HG02571 (cell line): ENCODE results near the gene MED29.
A peak's percentile ranks its signal among the peaks of the same experiment; 100 is the strongest.

Source experiments
- ATAC-seq: cut with Tn5 transposase; IDR thresholded peaks from one replicate; pipeline ENCODE4 v1.9.1; 2021; ENCODE audit warnings: mild to moderate bottlenecking, moderate library complexity; ENCODE audit not compliant: unreplicated experiment

MED29 gene, protein sequence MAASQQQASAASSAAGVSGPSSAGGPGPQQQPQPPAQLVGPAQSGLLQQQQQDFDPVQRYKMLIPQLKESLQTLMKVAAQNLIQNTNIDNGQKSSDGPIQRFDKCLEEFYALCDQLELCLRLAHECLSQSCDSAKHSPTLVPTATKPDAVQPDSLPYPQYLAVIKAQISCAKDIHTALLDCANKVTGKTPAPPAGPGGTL

DNA sequence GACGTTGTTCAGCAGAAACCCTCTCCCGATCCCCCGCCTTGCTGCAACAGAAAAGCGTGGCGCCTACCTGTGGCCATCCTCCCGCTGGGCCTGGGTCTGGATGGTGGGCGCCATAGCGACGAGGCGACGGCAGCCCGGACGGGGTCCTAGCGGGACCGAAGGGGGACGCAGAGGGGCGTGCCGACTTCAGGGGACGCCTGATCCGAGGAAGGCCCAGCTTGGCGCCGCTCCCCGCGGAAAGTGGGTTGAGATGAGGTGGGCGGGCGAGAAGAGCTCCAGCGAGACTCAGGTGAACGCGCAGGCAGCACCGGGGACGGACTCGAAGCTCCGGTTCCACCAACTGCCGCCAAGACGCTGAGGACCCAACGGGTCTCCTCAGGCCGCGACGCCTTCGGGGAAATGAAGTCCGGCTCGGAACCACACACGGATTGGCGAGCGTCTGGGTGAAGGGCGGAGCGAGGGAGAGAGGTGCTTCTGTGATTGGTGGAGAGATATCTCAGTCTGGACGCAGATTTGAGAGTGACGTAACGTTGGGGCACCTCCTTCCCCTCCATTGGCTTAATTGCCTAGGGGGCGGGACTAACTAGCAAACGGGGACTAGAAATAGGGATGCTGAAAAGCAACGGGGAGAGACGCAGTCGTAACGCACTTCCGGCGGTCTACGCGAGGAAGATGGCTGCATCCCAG, at the start of gene MED29, which contains the start of gene PAF1:
MED29 (plus strand) TSS at position 628 of the 687 bp plus-strand sequence; CDS start at position 673, 45 bp downstream.
PAF1 (minus strand) TSS at position 356 of the 687 bp plus-strand sequence; CDS start at position 114, 242 bp downstream.
- ATAC-seq, result peak; percentile 89

DNA sequence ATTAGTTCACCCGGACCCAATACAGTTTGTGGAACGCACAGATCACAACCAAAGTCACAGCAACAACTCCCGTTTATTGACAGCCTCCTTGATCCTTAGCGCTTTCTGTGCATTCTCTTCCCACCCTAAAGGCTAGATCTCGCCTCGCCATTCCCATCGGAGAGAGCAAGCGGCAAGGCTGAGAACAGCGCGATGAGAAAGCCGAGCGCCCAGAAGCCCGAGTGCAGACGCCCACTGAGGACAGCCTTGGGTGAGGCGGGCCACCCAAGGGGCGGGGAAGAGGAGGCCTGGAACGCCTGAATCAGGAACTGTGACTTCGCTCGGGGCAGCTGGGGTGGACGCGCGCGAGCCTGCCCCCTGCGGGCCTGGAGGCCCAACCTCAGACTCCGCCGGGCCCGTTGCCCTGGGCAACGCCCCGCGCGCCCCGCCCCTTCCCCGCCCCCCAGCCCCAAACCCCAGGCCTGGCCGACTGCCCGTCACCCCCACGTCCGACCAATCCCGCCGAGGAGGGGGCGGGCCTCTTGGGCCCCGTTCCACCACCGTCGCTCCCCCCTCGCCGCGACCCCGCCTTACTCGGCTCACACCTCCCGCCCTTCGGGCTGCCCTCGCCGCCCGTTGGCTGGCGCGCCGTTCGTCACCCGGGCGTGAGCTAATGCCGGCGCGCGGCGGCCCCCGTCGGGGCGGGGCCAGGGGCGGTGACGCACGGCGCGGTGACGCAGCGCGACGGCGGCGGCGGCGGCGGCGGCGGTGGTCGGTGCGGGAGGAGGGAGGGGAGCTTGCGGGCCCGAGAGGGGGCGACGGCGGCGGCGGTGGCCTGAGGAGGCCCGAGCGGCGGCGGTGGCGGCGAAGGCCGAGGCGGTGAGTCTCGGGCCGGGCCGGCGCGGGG, 49.2 kb upstream of the MED29 start, which contains the start of gene SAMD4B:
SAMD4B (plus strand) TSS at position 703 of the 886 bp plus-strand sequence. CDS start 14,473 bp downstream, outside the sequence.
- ATAC-seq, result peak; percentile 84

DNA sequence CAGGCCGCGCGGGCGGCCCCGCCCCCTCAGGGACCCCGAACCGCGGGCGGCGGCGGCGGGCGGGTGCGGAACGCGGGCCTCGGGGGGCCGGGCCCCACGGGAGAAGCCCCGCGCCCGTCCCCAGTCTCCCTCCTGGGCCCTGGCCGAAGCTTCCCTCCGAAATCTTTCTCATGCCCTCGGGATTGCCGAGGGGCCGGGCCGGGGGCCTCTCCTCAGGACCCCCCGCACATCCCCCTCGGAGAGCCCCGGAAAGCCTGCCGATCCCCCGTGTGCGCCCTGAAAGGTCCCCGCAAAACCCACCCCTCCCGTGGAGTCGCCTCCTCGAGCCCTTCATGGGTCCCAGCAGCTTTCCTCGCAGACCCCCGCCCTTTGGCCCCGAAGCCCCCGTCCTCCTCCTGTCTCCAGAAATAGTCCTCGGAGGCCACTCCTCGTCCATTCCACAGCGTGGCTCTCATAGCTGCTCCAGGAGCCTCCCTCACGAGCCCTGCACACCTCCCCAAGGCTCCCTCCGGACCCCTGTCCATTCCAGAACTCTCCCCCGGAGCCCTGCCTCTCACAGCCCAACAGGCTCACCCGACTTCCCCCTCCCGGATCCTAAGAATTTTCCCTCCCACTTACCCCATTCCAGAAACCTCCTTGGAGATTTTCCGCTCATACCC, 48.4 kb upstream of the MED29 start:
- no peak for ATAC-seq

DNA sequence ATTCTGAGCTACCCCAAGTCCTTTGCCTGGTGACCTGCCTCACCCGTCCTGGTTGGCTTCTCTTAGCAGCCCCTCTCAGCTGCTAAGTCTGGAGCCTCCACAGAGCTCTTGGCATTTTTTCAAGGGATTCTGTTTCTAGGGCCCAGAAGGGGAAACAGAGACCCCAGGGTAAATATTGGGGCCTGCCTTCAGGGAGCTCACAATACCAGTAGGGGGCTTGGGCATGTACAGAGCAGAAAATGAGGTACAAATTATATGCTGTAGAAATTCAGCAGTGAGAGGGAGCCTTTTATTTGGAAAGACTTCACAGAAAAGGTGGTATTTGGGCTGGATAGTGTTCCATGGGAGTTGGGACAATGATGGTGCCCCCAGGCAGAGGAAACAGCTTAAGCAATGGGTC, 45.2 kb upstream of the MED29 start:
- no peak for ATAC-seq

DNA sequence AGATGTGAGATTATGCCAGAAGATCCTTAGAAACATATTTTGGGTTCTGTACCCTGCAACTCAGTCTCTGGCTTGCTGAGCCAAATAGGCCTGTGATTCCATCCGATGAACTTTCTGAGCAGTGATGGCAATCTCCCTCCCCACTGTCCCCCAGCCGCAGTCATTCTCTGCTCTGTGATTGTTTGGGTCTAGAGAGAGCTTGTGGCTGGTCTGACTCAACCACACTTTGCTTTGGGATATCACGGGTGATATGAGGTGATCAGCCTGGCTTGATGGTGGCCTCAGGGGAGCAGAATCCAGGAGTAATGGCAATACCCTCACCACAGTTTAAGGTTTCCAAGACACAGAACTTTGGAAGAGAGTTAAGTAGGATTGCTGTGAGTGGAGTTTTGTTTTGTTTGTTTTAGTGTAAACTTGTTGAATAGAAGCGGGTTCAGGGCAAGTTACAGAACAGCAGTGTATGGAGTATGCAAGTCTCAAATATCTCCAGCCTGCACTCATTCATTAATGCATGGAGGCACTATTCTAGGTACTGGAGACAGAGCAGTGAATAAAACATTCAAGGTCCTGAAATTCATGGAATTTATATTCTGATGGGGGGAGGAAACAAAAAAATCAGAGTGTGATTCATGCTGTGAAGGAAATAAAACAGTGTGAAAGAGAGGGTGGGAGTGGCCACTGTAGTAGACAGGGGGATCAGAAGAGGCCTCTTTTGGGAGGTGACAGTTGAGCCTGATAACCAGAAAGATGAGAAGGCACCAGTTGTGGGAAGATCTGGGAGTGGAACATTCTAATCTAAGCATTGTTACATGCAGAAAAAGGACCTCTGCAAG, 43.6 kb upstream of the MED29 start:
- no peak for ATAC-seq

DNA sequence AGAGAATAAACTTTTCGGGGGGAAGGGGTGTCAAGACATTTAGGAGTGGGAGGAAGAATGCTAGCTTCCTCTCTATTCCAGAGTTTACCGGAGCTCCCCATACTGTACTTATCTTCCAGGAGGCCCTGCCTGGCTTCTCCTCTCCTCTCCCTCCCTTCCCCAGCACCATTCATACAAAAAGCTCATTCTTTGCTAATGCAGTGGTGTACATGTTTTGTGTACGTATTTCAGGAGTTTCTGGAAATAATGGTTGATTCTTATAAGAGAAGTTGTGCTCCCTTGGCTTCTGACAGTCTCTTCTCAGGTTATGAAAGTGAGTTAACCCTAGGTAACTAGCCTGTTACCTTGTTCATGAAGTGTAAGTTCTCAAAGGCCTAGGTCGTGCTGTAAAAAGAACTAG, 41.9 kb upstream of the MED29 start:
- no peak for ATAC-seq

DNA sequence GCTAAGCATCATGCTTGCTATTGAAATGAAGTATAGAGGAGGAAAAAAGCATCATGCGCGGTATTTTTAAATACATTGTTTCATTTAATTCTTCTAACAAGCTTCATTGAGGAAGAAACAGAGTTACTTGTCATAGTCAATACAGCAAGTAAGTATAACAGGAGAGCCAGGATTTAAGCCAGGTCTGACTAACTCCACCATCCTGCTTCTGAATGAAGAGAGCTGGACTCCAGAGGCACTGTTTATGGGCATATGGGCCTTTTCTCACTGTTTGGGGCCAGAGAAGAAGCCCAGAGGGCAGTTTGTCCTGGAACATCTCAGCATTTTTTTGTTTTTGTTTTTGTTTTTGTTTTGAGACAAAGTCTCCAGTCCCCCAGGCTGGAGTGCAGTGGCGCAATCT, 41.0 kb upstream of the MED29 start:
- ATAC-seq, result no peak

DNA sequence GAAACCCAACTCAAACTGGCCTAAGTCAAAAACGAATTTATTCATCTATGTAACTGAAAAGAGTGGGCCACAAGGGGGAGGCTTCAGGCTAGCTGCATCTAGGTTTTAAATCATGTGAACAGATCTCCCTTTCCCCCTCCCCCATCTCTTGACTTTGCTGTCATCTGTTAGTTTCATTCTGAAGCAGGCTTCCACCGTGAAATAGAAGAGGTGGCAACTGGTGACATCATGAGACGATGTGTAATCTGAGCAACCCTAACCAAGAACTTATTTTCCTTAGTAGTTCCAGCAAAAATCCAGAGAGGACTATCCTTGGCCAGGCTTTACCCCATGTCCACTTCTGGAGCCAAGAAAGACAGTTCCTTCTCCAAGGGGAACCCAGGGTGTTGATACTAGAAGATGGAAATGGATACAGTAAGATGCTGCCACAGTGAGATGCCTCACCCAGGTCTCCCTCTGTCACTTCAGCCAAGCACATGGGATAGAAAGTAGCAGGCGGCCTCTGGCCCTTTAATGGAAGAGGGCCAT, 39.6 kb upstream of the MED29 start:
- ATAC-seq, result peak; percentile 84

DNA sequence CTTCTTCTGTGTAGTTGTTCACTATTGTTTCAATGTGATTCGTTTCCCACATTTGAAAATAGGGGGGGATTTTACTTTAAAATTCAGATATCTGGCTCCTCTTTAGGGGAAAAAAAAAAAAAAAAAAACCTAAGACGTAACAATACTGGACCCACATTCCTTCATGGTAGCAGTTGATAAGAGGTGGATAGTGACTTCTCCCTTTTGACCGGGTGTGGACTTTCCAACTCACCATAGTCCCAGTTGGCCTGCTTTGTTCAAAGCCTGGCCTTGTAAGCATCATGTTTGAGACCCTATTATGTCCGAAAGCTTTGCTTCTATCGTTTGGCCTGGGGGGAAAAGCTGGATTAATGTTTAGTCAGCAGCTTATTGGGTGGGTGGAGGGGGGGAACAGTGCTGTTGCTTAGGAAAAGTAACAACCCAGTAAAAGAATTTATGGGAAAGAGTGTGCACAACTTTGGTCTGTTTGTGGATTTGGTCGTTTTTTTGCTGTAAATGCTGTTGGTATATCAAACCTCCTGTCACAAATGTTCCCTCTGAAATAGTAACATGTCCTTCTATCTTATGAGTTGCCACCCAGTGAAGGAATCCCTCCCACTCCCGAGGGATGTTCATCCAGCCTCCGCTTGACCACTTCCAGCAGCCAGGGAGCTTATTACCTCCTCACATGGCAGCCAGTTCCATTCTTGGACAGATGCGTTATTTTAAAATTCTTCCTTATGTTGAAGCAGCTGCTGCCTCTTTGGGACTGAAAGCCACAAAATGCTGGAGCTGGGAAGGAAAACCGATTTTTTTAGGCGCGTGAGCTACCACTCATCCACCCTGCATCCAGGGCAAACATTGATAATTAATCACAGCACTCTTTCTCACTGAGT, 38.6 kb upstream of the MED29 start:
- ATAC-seq, result no peak

DNA sequence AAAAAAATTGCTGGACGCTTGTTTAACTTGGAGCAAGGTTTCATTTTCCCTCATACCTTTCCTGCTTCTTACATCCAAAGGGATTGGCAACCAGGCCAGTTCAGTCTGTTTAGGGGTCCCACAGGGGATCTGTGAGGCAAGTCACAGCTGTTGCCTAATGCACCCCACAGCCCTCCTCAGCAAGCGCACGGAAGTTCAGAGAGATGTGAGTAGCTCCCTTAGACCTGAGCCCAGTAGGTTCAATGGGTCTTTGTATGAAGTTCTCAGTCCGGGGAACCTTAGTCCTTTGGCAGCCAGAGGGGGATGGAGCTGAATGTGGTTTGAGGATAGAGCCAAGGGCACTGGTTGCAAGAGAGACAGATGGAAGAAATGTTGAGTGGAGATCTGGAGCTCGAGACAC, 35.9 kb upstream of the MED29 start:
- ATAC-seq, result no peak

DNA sequence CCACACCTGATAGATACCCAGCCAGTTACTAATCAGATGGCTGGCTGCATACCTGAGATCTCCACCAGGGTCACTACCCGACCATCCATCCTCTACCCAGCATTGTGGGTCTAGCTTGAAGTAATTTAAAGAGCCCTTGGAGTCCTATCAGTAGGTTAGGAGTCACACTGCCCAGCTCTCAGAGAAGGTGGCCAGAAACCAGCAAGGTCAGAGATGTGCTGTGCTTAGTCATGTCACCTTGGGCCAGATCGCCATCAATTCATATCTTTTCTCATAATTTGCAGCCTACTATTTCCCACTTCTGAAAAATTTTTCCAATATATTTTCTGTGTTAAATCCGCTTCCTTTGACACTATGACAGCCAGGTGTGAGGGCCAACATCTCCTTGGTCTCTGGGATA, 35.1 kb upstream of the MED29 start:
- no peak for ATAC-seq

DNA sequence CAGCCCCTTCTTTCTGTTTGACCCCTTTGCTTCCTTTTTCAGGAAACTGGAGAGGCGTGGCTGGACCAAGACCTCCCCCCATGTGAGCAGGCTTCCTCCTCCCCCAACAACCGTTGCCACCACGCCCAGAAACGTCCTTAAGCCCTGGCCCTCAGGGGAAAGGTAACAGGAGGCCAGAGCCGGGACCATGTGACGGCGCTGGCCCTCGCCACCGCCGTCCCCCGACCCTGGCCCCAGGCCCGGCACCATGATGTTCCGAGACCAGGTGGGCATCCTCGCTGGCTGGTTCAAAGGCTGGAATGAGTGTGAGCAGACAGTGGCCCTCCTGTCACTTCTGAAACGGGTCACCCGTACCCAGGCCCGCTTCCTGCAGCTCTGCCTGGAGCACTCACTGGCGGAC, 34.5 kb upstream of the MED29 start:
- no peak for ATAC-seq

DNA sequence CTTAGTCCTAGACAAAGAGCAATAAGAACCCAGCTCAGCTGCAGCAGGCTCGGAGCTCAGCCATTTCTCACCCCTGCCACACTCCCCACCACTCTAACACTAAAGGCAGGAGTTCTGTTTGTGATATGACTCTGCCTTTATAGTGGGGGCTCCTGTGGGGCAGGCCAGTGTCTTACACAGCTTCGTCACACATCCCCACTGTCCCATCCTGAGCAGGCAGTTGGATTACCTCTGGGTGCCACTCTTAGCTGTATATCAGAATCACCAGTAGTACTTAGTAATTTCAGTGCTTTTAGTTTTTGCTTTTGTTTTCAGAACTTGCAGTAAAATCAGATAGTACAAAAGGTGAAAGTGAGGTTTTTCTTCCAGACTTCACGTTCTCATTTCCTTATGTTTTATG, 32.2 kb upstream of the MED29 start:
- no peak for ATAC-seq

DNA sequence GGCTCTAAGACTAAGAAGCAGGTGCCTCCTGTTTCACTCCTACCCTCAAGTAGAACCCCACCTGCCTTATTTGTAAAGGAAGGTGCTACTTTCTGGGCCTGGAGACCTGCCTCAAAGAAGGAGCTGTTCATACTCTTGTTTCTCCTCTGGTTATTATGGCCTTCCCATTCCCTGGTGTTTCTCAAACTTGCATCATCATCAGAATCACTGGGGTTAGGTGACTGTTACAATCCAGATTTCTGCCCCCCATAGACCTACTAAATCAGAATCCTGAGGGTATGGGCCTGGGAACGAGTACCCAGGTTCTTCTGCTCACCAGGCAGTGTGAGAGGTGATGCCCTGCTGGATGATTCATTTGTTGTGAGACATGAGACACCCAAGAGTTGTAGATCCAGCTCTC, 30.6 kb upstream of the MED29 start:
- no peak for ATAC-seq

DNA sequence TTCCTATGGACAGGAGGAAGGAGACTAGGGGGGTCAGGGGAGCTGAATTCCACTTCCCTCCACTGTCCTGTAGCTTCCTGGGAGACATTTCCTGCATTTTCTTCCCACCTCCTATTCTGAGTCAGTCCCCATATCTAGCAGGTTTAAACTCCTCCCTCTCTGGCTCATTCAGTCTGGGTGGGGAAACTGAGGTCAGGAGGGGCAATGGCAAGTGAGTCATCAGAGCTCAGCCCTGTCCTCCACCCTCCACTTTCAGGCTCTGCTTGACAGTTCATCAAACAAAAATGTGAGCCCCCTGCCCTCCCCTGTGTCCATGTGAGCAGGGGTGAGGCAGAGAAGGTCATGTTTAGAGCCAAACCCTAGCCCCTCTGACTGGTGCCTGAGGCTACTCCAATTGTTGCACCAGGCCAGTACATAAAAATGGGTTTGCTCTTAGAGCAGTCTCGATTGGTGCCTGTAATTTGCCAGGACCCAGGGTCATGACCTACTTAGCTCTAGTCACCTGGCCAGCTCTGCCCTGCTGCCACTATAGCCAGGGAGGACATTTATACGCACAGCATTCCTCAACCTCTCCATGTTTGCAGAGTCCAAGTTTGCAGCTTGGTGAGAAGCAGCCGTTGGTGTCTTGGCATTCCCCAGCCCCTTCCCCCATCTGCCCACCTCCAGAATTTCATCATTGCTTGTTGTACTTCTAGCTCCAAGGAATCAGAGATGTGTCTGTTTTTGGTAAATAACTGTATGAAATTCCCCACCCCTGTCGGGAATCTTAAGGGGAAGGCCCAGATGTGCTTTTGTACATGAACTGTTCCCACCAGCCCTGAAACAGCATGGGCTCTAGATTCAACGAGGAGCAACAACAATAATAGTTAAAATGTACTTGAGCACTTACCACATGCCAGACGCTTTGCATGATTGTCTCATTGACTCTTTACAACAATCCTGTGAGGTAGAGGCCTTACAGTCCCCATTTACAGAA, 28.2 kb upstream of the MED29 start:
- no peak for ATAC-seq

DNA sequence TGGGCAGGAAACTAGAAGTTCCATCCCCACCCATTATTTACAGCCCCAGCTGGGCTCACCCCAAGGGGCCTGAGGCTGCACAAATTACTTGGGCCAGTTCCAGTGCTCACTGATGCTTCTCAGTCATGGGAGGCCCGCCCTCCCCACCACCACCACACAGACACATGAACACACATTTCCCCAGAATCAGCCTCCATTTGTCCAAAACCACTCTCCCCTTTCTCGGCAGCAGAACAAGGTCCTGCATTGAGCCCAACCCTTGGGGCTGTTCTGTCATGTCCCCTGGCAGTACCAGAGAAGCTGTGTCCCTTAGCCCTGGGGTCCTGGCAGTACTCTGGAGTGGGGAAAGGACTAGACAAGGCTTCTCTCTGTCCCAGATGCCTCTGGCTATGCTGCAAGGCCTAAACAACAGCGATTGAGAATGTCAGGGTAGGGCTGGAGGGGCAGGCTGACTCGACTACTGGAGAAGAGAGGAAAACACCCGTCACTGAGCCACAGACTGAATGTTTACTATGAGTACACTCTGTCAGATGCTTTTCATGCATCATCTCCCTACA, 27.2 kb upstream of the MED29 start:
- no peak for ATAC-seq

DNA sequence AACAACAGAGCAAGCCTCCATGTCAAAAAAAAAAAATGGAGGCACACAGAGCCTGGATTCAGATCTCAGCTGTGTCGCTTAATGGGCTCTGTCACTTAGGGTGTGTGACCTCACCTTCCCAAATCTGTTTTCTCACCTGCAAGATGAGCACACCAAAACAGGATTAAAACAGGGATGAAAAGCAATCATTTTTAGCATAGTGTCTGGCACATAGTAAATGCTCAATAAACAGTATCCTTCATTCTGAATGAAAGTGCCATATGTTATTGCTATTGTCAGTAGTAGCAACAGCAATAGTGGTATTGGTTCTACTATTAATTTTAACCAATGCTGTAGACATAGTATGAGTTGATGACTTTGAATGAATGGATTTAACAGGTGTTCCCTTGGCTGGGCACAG, 25.6 kb upstream of the MED29 start:
- no peak for ATAC-seq
